ENCODE data around the gene HDLBP. TPM values are rescaled to one million over a fixed set of nuclear protein-coding genes. Genes with fewer than 3 reads are reported as not detected.

HDLBP gene
- total and polyA plus RNA-seq, 10 donors: 46.1 to 333 (median 244) TPM

DNA sequence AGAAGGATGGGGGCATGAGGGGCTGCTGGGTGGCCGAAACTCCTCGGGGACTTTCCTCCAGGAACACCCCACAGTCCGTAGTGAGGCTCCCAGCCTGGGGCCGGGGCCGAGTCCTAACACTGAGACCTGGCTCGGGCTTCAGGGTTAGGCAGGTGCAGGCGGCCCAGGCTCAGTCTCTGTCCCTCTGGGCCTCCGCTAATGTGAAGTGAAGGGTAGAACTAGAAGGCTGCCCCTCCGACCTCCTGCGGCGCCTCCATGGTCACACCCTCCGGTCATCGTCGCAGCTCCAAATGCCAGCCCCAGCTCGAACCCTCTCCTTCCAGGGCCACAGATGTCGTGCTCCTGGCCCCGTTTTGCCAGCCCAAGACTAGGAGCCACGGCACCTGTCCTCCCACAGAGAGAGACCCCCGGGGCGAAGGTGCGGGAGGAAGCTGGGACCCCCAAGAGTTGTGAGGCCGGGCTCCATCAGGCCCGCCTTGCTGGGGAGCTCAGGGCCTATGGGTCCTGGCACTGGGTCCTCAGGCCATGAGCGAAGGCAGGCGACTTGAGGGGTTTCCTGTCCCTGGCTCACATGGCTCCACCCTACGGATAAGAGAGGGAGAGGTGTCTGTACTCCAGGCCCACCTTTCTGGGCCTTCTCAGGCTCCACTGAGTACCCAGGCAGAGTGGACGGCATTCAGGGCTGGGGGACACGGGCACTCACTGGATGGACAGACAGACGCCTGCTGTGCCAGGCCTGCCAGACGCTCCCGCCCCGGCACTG lies 126.2 kb downstream of the HDLBP start:
- DNase-seq: no peak
- intact Hi-C loops (cut with DNase I; ENCODE audit: low total_unique reads): no loop called here
- H3K27ac ChIP-seq: no peak overlapping the region
- TF ChIP-seq POLR2A (IDR thresholded peaks at IDR 0.05) (no peak), POLR2AphosphoS5 (IDR thresholded peaks at IDR 0.05) (no peak), CTCF (IDR thresholded peaks at IDR 0.05 in 8 of 11, conservative IDR thresholded peaks at IDR 0.05 in 3 of 11) (no peak)
- H3K27me3 ChIP-seq (replicated peaks in 1 of 7): peaks cover 0 to 17% (median 0%) of the 10 kb centered on the region in 7 donors
- WGBS, 5 donors: 89 to 95% (median 92%) methylated on average over 13 to 32 of the region's 32 CpGs
- H3K4me1 ChIP-seq: peaks cover 0 to 12% (median 7%) of the 10 kb centered on the region in 6 donors
- H3K36me3 ChIP-seq: peaks cover 0 to 4% (median 0%) of the 10 kb centered on the region in 6 donors
- no peaks in the 10 kb centered on the region for H3K9me3 ChIP-seq
- H3K4me3 ChIP-seq: no peak overlapping the region

DNA sequence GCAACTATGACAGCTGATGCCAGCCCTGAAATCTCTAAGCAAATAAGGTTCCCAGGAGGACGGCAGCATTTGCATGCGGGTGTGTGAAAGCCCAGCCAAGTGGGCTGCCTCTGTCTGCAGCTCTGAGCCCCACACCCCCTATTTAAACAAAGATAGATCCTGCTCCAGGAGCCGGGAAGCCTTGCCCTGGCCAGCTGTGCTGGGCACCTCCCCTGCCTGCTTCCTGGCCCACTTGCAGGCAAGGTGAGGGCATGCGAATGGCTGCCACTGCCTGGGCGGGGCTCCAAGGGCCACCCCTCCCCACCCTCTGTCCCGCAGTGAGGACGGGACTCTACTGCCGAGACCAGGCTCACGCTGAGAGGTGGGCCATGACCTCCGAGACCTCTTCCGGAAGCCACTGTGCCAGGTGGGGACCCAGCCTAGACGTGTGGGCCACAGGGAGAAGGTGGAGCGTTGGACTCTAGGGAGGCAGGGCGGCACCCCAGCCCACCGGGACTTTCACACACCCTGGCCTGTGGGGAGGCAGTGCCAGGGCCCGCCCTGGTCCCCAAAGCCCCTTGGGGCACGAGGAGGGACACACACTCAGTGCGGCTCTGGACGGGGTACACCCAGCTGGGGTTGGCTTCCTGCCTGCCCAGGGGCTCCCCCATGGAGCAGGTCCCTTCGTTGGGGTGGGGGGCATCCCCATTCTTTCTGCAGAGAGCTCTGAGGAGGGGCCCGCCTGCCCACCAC lies 126.9 kb downstream of the HDLBP start, which contains the start of gene ANO7:
Gene ANO7 (plus strand): TSS at position 317 of the 732 bp plus-strand sequence. CDS start 1,387 bp downstream, outside the sequence.
- intact Hi-C loops (cut with DNase I; ENCODE audit: low total_unique reads): no loop called here
- DNase-seq: no peak
- Histone ChIP-seq H3K9me3 (no peaks in the 10 kb centered on the region), H3K27ac (no peak within 1 kb of the TSS), H3K4me3 (peak within 1 kb of the TSS in 1 of 8 donors; percentile 37), H3K36me3 (peaks cover 0 to 12% (median 3%) of the 10 kb centered on the region in 6 donors), H3K27me3 (replicated peaks in 1 of 7) (peaks cover 0 to 17% (median 0%) of the 10 kb centered on the region in 7 donors), H3K4me1 (peaks cover 0 to 12% (median 7%) of the 10 kb centered on the region in 6 donors)
- TF ChIP-seq POLR2A (IDR thresholded peaks at IDR 0.05) (no peak), CTCF (IDR thresholded peaks at IDR 0.05 in 8 of 11, conservative IDR thresholded peaks at IDR 0.05 in 3 of 11) (no peak), POLR2AphosphoS5 (IDR thresholded peaks at IDR 0.05) (no peak)
- WGBS, 5 donors: 72 to 87% (median 75%) methylated on average over 5 to 21 of the region's 21 CpGs

DNA sequence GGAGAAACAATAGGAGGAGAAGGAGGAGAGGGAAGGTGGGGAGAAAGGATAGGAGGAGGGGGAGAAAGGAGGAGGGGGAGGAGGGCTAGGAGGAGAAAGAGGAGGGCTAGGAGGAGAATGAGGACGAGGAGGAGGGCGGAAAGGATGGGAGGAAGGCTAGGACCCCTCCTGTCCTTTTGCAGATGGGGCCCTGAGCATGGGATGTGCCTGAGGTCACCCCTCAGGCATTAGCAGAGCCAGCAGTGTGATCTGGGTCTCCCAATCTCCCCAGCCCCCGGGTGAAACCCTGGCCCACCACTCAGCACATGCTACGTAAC lies 127.6 kb downstream of the HDLBP start:
- 65 to 88% (median 80%) methylated on average over 4 of the region's 4 CpGs for WGBS, 5 donors
- Histone ChIP-seq H3K27me3 (replicated peaks in 1 of 7) (peaks cover 0 to 17% (median 0%) of the 10 kb centered on the region in 7 donors), H3K36me3 (peaks cover 0 to 18% (median 9%) of the 10 kb centered on the region in 6 donors), H3K4me3 (no peak overlapping the region), H3K4me1 (peaks cover 0 to 12% (median 7%) of the 10 kb centered on the region in 6 donors), H3K9me3 (no peaks in the 10 kb centered on the region), H3K27ac (no peak overlapping the region)
- intact Hi-C loops (cut with DNase I; ENCODE audit: low total_unique reads): no loop called here
- TF ChIP-seq POLR2A (IDR thresholded peaks at IDR 0.05): no peak
- TF ChIP-seq CTCF (IDR thresholded peaks at IDR 0.05 in 8 of 11, conservative IDR thresholded peaks at IDR 0.05 in 3 of 11): no peak
- no peak for TF ChIP-seq POLR2AphosphoS5 (IDR thresholded peaks at IDR 0.05)
- no peak for DNase-seq

All from spleen (tissue), 11 donors.